H9 (cell line): ENCODE measurements around the gene DOCK2. TPM values are rescaled to one million over a fixed set of nuclear protein-coding genes. Genes with fewer than 3 reads are reported as not detected.

Experiments
- DNase-seq: peaks from one replicate; pipeline ENCODE4 v3.0.0-alpha.2; 2017
- H2AFZ ChIP-seq: one replicate; pipeline ENCODE4 v1.6.1; 2013; ENCODE audit warnings: mild to moderate bottlenecking, low read length, control low read depth, moderate library complexity
- H2AK5ac ChIP-seq: 2 replicates; pipeline ENCODE4 v1.6.1; 2013; ENCODE audit warnings: low read length, control low read depth, mixed read lengths; ENCODE audit not compliant: insufficient read length
- H2BK120ac ChIP-seq: one replicate; pipeline ENCODE4 v1.6.1; 2013; ENCODE audit warnings: low read depth, mild to moderate bottlenecking, low read length, control low read depth, inconsistent platforms; ENCODE audit not compliant: poor library complexity, severe bottlenecking
- H2BK12ac ChIP-seq: 2 replicates; pipeline ENCODE4 v1.6.1; 2013; ENCODE audit warnings: low read length, control low read depth, mixed read lengths, low read depth; ENCODE audit not compliant: insufficient read length
- H2BK15ac ChIP-seq: 2 replicates; pipeline ENCODE4 v1.6.1; 2013; ENCODE audit warnings: low read depth, low read length, control low read depth
- H2BK20ac ChIP-seq: one replicate; pipeline ENCODE4 v1.6.1; 2013; ENCODE audit warnings: low read depth, mild to moderate bottlenecking, low read length, control low read depth, inconsistent platforms; ENCODE audit not compliant: poor library complexity, severe bottlenecking
- H2BK5ac ChIP-seq: 2 replicates; pipeline ENCODE4 v1.6.1; 2013; ENCODE audit warnings: low read length, control low read depth, mixed read lengths; ENCODE audit not compliant: insufficient read length
- H3K14ac ChIP-seq: 2 replicates; pipeline ENCODE4 v1.6.1; 2013; ENCODE audit warnings: low read length, control low read depth; ENCODE audit not compliant: insufficient read depth
- H3K18ac ChIP-seq: 2 replicates; pipeline ENCODE4 v1.6.1; 2013; ENCODE audit warnings: low read depth, mild to moderate bottlenecking, mixed read lengths, low read length, control low read depth; ENCODE audit not compliant: insufficient read length
- H3K23ac ChIP-seq: 2 replicates; pipeline ENCODE4 v1.6.1; 2013; ENCODE audit warnings: low read length, control low read depth, mixed read lengths, low read depth; ENCODE audit not compliant: insufficient read length
- H3K23me2 ChIP-seq: 2 replicates; pipeline ENCODE4 v1.6.1; 2013; ENCODE audit warnings: low read depth, mild to moderate bottlenecking, mixed read lengths, low read length, control low read depth; ENCODE audit not compliant: insufficient read length, poor library complexity, severe bottlenecking
- H3K27ac ChIP-seq: 2 replicates; pipeline ENCODE4 v1.5.1; 2013; ENCODE audit warnings: low read length, control low read depth, mixed read lengths, low read depth; ENCODE audit not compliant: insufficient read length
- H3K27me3 ChIP-seq: 2 replicates; pipeline ENCODE4 v1.6.1; 2013; ENCODE audit warnings: low read length, control low read depth, inconsistent platforms; ENCODE audit not compliant: insufficient read depth
- H3K4ac ChIP-seq: 2 replicates; pipeline ENCODE4 v1.6.1; 2013; ENCODE audit warnings: low read depth, mild to moderate bottlenecking, control low read depth, inconsistent platforms, low read length, moderate library complexity
- H3K4me1 ChIP-seq: 2 replicates; pipeline ENCODE4 v1.6.1; 2013; ENCODE audit warnings: low read length, control low read depth, inconsistent platforms; ENCODE audit not compliant: insufficient read depth
- H3K4me2 ChIP-seq: 2 replicates; pipeline ENCODE4 v1.6.1; 2013; ENCODE audit warnings: low read length, control low read depth, mixed read lengths; ENCODE audit not compliant: insufficient read length, insufficient read depth
- H3K56ac ChIP-seq: 2 replicates; pipeline ENCODE4 v1.6.1; 2013; ENCODE audit warnings: low read depth, mild to moderate bottlenecking, mixed read lengths, low read length, control low read depth; ENCODE audit not compliant: insufficient read length
- H3K79me1 ChIP-seq: 2 replicates; pipeline ENCODE4 v1.6.1; 2013; ENCODE audit warnings: low read depth, mild to moderate bottlenecking, moderate library complexity, low read length, control low read depth, inconsistent platforms; ENCODE audit not compliant: insufficient read depth, poor library complexity, severe bottlenecking
- H3K79me2 ChIP-seq: 2 replicates; pipeline ENCODE4 v1.6.1; 2013; ENCODE audit warnings: low read length, control low read depth, inconsistent platforms; ENCODE audit not compliant: insufficient read depth
- H3K9ac ChIP-seq: 2 replicates; pipeline ENCODE4 v1.6.1; 2013; ENCODE audit warnings: low read length, control low read depth, mixed read lengths; ENCODE audit not compliant: insufficient read length; ENCODE audit errors: extremely low read depth
- H3K9me3 ChIP-seq: one replicate; pipeline ENCODE4 v1.6.1; 2013; ENCODE audit warnings: low read depth, low read length, inconsistent platforms; ENCODE audit not compliant: control insufficient read depth
- H3T11ph ChIP-seq: one replicate; pipeline ENCODE4 v1.6.1; 2013; ENCODE audit warnings: mild to moderate bottlenecking, low read length, control low read depth, inconsistent platforms
- H4K20me1 ChIP-seq: one replicate; pipeline ENCODE4 v1.6.1; 2013; ENCODE audit not compliant: control insufficient read depth, insufficient read length, insufficient read depth
- H4K5ac ChIP-seq: 2 replicates; pipeline ENCODE4 v1.6.1; 2013; ENCODE audit warnings: low read depth, mild to moderate bottlenecking, mixed read lengths, low read length, control low read depth; ENCODE audit not compliant: insufficient read length
- H4K8ac ChIP-seq: replicated peaks from 2 replicates; pipeline ENCODE4 v1.6.1; 2013; ENCODE audit warnings: low read length, control low read depth, mixed read lengths, low read depth; ENCODE audit not compliant: insufficient read length
- H4K91ac ChIP-seq: 2 replicates; pipeline ENCODE4 v1.6.1; 2013; ENCODE audit warnings: low read depth, mild to moderate bottlenecking, moderate library complexity, mixed read lengths, low read length, control low read depth; ENCODE audit not compliant: insufficient read length
- H3K27ac Mint-ChIP-seq, 3 experiments: 2 replicates in 2 of 3; 3 replicates in 1 of 3; pipeline ENCODE4 v1.8.0; 2020 to 2021; ENCODE audit warnings: mixed read lengths in 3 of 3, mild to moderate bottlenecking in 1 of 3, moderate library complexity in 1 of 3
- H3K27me3 Mint-ChIP-seq: 2 replicates; pipeline ENCODE4 v1.8.0; 2021; ENCODE audit warnings: low read depth, mild to moderate bottlenecking, moderate library complexity, mixed read lengths
- H3K36me3 Mint-ChIP-seq, 3 experiments: 2 replicates in 2 of 3; 3 replicates in 1 of 3; pipeline ENCODE4 v1.8.0; 2020 to 2021; ENCODE audit warnings: low read depth in 3 of 3, mixed read lengths in 3 of 3; ENCODE audit not compliant: insufficient read depth in 1 of 3
- H3K4me1 Mint-ChIP-seq, 2 experiments: 2 replicates each; pipeline ENCODE4 v1.8.0; 2020; ENCODE audit warnings: mixed read lengths in 2 of 2
- H3K4me3 Mint-ChIP-seq, 2 experiments: 2 replicates in 1 of 2; 3 replicates in 1 of 2; pipeline ENCODE4 v1.8.0; 2020 to 2021; ENCODE audit warnings: mild to moderate bottlenecking in 2 of 2, mixed read lengths in 2 of 2, moderate library complexity in 1 of 2
- H3K9me3 Mint-ChIP-seq, 2 experiments: 2 replicates in 1 of 2; 3 replicates in 1 of 2; pipeline ENCODE4 v1.8.0; 2020; ENCODE audit warnings: mild to moderate bottlenecking in 2 of 2, mixed read lengths in 2 of 2, moderate library complexity in 1 of 2
- CTCF ChIP-seq: fragments of 200-600 bp; sonication (generic); conservative IDR thresholded peaks from 3 replicates; pipeline ENCODE4 v1.8.0; 2021; ENCODE audit warnings: antibody characterized with exemption, mild to moderate bottlenecking
- WGBS: extraction: QIAGEN DNeasy Blood & Tissue Kit; methylation state at CpG from one replicate; pipeline ENCODE4 v1.1.7; 2013; ENCODE audit warnings: missing lambda C conversion rate, low lambda C conversion rate, mixed read lengths; ENCODE audit not compliant: insufficient read length; ENCODE audit errors: extremely low coverage; 5-methylcytosine and 5-hydroxymethylcytosine counted together
- total RNA-seq: library from RNA; stranded (reverse); gene quantifications from 2 replicates; pipeline ENCODE4 v1.2.1, GENCODE V29; 2021

The DOCK2 gene
- total RNA-seq, 1 experiment from 2014 or later, result 7.8 TPM

- H4K8ac ChIP-seq, result no peak overlapping the region
- no peak overlapping the region for H4K5ac ChIP-seq
- Mint-ChIP-seq H3K4me1 (peaks cover 0 to 5% of the 10 kb centered on the region in 2 experiments; a peak in 1 of 4 replicates), H3K27ac (no peak overlapping the region), H3K36me3 (no peaks in the 10 kb centered on the region; a peak in 1 of 7 replicates), H3K4me3 (no peak overlapping the region), H3K27me3 (peaks cover 6% of the 10 kb centered on the region), H3K9me3 (peaks cover 5 to 7% of the 10 kb centered on the region in 2 experiments; a peak in 3 of 5 replicates)
- H3K4ac ChIP-seq, result no peak overlapping the region
- H3K56ac ChIP-seq, result no peak overlapping the region
- no CpG with 5 or more reads among the region's 3 CpGs for WGBS
- no peaks in the 10 kb centered on the region for H4K20me1 ChIP-seq
- no peak overlapping the region for H3K23ac ChIP-seq
- no peak overlapping the region for H4K91ac ChIP-seq
- H3K9me3 ChIP-seq, result no peaks in the 10 kb centered on the region
- H2BK12ac ChIP-seq, result no peak overlapping the region
- H3K79me2 ChIP-seq, result no peaks in the 10 kb centered on the region
- no peak overlapping the region for H3T11ph ChIP-seq
- no peak overlapping the region for H3K27ac ChIP-seq
- H2BK5ac ChIP-seq, result no peak overlapping the region
- H2BK120ac ChIP-seq, result no peak overlapping the region
- H2BK15ac ChIP-seq, result no peak overlapping the region
- no peak for DNase-seq
- H3K23me2 ChIP-seq, result no peaks in the 10 kb centered on the region
- no peak overlapping the region for H2AFZ ChIP-seq
- H3K27me3 ChIP-seq, result no peaks in the 10 kb centered on the region
- H3K9ac ChIP-seq, result no peak overlapping the region
- no peak overlapping the region for H2AK5ac ChIP-seq
- H3K79me1 ChIP-seq, result no peaks in the 10 kb centered on the region
- no peaks in the 10 kb centered on the region for H3K4me1 ChIP-seq
- H3K14ac ChIP-seq, result no peak overlapping the region
- no peak overlapping the region for H3K4me2 ChIP-seq
- H3K18ac ChIP-seq, result no peak overlapping the region
- H2BK20ac ChIP-seq, result no peak overlapping the region
- no peak for TF ChIP-seq CTCF
Measured at GRCh38 chr5:170131235-170131634, 494.2 kb downstream of the DOCK2 start.
